Vagina (tissue), 2 donors: Measurements from ENCODE around the gene BRCA1.

Experiments
- POLR2A ChIP-seq, 2 donors: fragments of 450-650 bp; IDR thresholded peaks; one replicate each; pipeline ENCODE4 v1.6.1; 2017; ENCODE audit warnings: antibody characterized with exemption in 2 of 2, mild to moderate bottlenecking in 2 of 2, moderate library complexity in 2 of 2
- POLR2AphosphoS5 ChIP-seq, 2 donors: sonication (generic); formaldehyde crosslinking; IDR thresholded peaks; one replicate each; pipeline ENCODE4 v1.9.0; 2017; ENCODE audit warnings: antibody characterized with exemption in 2 of 2, mild to moderate bottlenecking in 2 of 2, low read depth in 1 of 2; ENCODE audit not compliant: insufficient read depth in 1 of 2
- TF ChIP-seq, protein P1 (sequence below), 3 experiments: fragments of 450-650 bp in 2 of 3; fragments of 200-600 bp in 1 of 3; sonication (generic) in 1 of 3; IDR thresholded peaks; one replicate each; pipeline ENCODE4 v1.5.1; 2017 to 2019; ENCODE audit warnings: antibody characterized with exemption in 3 of 3, mild to moderate bottlenecking in 2 of 3, moderate library complexity in 2 of 3

DNA sequence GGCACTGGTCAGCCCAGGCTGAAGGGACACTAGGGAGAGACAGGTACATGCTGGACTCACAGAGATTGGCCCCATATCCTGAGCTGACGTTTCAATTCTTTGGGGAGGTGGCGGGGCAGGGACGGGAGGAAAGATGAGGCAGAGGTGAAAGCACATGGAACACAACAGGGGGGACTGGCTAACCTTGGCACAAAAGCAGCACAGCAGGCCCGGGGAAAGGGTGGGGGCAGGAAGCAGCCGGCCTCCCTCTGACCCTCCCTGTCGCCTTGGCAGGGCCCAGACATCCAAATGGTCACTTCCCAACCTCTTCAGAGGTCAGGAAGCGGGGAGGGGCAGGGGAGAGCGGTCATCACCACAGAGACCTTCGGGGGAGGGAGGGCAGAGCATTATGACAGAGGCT is 109.6 kb downstream of the BRCA1 start:
- TF ChIP-seq, protein P1, sequence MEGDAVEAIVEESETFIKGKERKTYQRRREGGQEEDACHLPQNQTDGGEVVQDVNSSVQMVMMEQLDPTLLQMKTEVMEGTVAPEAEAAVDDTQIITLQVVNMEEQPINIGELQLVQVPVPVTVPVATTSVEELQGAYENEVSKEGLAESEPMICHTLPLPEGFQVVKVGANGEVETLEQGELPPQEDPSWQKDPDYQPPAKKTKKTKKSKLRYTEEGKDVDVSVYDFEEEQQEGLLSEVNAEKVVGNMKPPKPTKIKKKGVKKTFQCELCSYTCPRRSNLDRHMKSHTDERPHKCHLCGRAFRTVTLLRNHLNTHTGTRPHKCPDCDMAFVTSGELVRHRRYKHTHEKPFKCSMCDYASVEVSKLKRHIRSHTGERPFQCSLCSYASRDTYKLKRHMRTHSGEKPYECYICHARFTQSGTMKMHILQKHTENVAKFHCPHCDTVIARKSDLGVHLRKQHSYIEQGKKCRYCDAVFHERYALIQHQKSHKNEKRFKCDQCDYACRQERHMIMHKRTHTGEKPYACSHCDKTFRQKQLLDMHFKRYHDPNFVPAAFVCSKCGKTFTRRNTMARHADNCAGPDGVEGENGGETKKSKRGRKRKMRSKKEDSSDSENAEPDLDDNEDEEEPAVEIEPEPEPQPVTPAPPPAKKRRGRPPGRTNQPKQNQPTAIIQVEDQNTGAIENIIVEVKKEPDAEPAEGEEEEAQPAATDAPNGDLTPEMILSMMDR (IDR thresholded peaks at IDR 0.05), result no peak
- no peak for TF ChIP-seq POLR2A (IDR thresholded peaks at IDR 0.05)
- TF ChIP-seq POLR2AphosphoS5 (IDR thresholded peaks at IDR 0.05; ENCODE audit: insufficient read depth in 1 of 2, low read depth in 1 of 2), result peak in 1 of 2 donors; percentile 49
